HG03280 (cell line): Measurements from ENCODE around the gene MATN1.

Source experiments
- ATAC-seq: cut with Tn5 transposase; IDR thresholded peaks from one replicate; pipeline ENCODE4 v1.9.1; 2021; ENCODE audit warnings: mild to moderate bottlenecking, moderate library complexity; ENCODE audit not compliant: unreplicated experiment

The MATN1 gene

GRCh38 chr1:30665216-30666010, 58.0 kb downstream of the MATN1 start:
- no peak for ATAC-seq

- no peak for ATAC-seq
These were observed 59.2 kb downstream of the MATN1 start for GRCh38 chr1:30664103-30664755.

DNA sequence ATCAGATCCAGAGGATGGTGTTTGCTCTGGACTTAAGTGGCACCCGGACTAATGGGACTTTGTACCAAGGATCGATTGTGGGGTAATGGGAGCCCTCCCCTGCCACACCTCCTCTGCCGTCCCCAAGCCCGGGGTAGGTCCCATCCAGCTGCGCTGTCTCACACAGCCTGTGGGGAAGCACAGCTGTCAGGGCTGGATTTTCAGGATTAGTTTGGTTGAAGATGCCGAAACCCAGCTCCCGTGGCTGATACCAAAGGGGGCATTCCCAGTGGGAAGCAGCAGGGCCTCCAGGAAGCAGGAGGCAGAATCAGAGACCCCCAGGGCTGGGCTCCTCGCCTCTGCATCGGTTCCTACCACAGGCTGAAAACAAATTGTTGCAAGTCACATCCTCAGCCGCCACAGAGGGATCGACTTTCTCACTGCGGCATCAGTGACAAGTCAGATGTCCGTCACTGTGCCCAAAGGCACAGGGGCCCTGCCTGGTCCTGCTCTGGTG, 59.7 kb downstream of the MATN1 start:
- ATAC-seq, result no peak

GRCh38 chr1:30662291-30662840, 61.0 kb downstream of the MATN1 start:
- no peak for ATAC-seq

GRCh38 chr1:30661311-30661710, 62.1 kb downstream of the MATN1 start:
- ATAC-seq, result no peak
